Erythroblast (primary cell): Measurements from ENCODE around the gene GLI3.

Experiments
- DNase-seq, 2 experiments: peaks; one replicate each; lab custom pipeline; 2025; lab: John Stamatoyannopoulos, UW
- GATA1 ChIP-seq: IDR thresholded peaks from 2 replicates; pipeline ENCODE4 v1.6.1; 2011; ENCODE audit warnings: low read depth, mild to moderate bottlenecking, control low read depth, low read length, moderate library complexity
- POLR2A ChIP-seq: IDR thresholded peaks from 2 replicates; pipeline ENCODE4 v1.6.1; 2011; ENCODE audit warnings: mild to moderate bottlenecking, low read length

The GLI3 gene

DNA sequence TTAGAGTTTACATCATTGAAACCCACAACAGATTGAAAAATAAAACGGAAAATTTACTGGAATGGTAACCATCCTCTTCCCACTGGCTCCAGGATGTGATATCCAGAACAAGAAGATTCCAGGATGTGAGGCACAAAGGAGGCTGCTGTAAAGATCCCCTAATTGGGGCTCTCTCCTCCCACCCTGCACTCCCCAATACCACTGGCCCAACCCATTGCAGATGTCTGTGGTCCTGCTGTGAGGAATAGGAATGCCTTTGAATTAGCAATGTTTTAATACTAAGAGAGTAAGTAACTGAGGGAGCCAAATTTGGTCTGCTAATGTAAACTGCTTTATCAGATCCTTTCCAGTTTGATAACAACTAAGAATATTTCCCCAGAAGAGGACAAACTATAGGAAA, 308.2 kb downstream of the GLI3 start:
- TF ChIP-seq POLR2A (no peak), GATA1 (no peak)
- DNase-seq, result no peak

DNA sequence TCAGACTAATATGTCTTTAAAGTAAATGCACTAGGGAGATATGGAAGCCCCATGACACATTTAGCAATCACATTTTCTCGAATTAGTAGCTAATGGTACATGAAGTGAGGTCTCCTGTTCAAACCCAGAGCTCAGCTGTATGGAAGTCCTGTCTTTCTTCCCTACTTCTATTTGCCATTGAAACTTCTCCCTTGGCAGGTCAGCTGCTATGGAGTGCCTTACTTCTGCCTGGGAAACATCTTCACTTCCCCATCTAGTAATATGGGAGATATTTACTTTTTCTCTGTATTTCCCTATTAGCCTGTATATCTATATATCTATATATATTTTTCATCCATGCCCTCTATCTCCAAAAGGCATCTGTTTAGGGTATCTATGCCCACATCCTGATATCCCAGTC, 308.8 kb downstream of the GLI3 start:
- TF ChIP-seq POLR2A (no peak), GATA1 (no peak)
- no peak for DNase-seq

DNA sequence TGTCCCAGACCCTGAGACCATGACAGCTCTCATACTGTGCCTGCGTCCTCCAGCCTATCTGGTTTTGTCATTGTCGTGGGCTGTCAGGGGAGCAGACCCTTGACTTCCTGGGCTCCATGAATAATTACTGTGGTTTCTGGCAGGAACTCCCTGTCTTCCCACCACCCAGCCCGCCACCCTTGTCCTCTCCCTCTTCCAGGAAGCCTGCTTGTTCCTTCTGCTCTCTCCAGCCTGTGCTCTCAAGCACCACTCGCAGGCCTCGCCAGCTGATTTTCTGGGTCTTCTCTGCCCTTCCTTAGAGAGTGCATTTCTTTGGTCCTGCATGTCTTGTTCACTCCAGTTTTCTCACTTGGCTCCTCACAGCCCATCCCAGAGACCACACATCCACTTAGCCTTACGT, 309.6 kb downstream of the GLI3 start:
- TF ChIP-seq POLR2A, result no peak
- no peak for TF ChIP-seq GATA1
- no peak for DNase-seq

DNA sequence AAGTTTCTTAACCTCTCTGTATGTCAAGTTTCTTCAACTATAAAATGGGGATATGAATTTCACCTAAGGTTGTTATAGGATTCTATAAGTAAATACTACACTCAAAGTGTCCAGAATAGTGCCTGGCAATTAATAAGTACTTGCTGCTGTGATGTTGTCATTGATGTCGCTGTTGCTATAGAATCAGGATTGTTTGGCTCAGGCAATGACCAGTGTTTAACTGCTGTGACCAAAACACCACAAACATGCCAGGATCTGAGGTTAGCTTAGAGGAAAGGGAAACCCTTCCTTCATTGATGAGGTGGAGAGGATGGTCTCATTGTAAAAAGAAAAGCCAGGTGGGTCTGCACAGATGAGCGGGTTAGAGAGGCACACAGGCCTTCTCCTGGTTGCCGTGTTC, 311.1 kb downstream of the GLI3 start:
- no peak for DNase-seq
- TF ChIP-seq POLR2A, result no peak
- TF ChIP-seq GATA1, result no peak

DNA sequence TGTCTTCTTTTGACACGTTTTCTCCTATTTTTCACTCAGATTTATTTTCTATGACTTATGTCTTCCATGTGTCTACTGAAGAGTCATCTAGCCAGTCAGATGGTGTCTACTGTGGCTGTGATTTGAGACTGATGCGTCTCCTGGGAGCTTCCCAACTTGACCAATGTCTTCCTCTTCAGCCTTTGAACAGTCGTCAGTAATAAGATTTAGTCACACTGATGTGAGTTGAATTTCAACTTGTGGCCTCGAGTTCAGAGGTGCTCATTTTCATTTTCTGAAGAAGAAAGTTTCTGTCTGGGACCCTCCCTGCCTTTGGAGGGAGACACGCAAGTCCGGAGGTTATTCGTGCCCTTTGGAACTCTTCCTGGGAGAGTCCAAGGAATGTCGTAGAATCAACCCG, 312.2 kb downstream of the GLI3 start:
- no peak for DNase-seq
- TF ChIP-seq POLR2A (no peak), GATA1 (no peak)

DNA sequence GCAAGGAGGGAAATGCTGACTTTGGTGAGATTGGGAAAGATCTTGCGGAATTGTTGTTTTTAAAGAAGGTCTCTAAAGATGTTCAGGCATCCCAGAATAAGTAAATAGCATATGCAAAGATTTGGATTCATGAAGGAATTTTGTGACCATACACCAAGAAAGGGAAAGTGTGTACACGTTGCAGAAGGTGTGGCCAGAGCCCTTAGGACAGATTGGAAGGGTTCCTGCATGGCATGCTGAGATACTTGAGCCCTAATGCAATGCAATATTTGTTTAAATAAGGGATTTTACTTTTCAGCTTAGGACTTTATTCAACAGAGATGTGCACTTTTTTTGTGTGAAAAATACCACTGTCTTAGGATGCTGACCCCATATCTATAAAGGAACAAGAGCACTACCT, 314.6 kb downstream of the GLI3 start:
- DNase-seq, result no peak
- TF ChIP-seq GATA1 (no peak), POLR2A (no peak)

DNA sequence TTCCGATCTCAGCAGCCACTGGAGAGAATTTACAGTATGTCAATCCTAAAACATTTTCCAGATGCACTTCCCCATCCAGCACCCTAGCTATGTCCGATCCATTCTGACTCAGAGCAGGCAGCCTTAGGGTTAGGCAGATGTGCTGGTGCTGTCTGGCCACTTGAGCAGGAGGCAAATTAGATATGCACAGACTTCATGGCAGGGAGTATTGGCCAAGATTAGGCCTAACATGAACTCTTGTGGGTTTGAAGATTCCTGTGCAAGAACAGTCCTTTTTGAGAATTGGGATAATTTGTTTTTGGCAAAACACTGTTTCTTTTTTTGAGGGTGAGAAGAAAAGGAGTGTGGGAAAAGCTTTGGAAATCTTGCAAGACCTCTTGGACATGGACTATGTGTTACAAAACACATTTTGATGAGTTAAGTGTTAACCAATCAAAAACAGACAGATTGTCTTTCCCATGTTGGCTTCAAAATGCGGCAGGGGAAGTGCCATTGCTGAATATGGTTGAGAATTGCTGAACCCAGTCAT, 315.5 kb downstream of the GLI3 start:
- TF ChIP-seq POLR2A (no peak), GATA1 (no peak)
- DNase-seq, result no peak

DNA sequence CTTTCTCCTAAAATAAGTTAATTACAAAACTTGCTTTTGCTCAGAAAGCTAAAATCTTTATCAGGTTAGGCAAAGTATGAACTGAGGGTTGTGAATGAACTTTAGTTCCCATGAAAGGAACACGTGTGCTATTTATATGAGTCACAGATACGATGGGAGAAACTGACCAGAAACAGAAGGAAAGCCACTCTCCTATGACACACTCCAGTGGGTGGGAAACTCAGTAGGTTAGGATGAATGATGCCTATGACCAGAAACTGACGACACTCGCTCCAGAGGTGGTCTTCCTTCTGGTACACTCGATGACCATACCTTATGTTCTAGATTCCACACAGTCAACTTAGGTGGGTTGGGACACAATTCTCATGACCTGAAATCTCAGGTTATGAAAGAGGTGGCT, 318.4 kb downstream of the GLI3 start:
- no peak for DNase-seq
- TF ChIP-seq POLR2A (no peak), GATA1 (no peak)

DNA sequence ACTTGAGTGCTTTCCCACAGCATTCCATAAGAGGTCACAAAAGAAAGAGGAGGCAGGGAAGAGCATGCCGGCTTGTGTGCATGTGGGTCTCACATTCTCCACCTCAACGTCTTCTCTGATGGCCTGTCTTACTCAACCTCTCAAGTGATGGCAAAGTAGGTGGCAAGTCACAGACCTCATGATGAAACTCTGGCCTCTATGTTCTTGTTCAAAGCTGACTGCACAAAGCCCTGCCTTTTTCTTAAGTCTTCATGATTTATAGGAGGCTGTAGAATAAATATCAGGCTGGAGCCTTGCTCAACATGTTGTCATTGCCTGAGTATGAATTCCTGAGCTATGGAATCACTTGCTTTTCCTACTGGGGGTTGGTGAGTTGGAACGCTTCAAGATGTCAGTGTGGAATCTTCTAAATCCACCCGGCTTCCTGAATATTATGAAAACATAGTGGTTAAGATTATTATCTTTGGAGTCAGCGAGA, 320.5 kb downstream of the GLI3 start:
- DNase-seq, result no peak
- TF ChIP-seq POLR2A (no peak), GATA1 (no peak)

DNA sequence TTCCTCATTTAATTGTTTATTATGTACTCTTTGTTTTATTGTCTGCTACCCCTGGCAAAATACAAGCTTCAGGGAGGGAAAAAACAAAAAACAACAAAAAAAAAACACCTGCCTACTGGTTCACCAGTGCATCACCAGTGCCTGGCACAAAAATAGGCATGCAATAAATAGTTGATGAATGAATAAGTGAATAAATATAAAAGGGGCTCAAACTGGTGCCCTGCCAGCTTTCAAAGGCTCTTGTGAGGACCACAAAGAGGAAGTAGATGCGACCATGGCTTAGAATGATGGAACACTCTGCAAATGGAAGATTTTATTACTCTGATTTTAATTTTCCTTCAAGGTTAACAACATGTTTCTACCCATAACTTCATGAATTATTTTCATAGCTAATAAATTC, 321.1 kb downstream of the GLI3 start:
- DNase-seq, result no peak
- TF ChIP-seq GATA1 (no peak), POLR2A (no peak)

DNA sequence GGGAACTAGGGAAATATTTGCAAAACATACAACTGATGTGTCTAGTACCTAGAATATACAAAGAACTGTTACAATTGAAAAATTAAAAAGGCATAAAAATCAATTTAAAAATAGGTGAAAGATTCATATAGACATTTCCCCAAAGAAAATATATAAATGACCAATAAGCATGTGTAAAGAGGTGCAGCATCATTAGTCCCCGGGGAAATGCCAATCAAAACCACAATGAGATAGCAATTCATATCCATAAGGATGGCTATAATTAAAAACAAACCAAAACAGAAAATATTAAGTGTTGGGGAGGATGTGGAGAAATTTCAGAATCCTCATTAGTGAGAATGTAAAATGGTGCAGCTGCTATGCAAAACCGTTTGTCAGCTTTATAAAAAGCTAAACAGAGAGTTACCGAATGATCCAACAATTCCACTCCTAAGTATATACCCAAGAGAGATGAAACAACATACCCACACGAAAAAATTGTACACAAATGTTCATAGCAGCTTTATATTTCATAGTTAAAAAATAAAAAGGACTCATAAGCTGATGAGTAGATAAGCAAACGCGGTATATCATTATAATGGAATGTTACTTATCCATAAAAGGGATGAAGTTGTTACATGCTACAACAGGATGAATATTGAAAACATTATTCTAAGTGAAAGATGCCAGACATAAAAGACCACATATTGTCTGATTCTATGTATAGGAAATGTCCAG, 324.0 kb downstream of the GLI3 start:
- no peak for TF ChIP-seq POLR2A
- no peak for TF ChIP-seq GATA1
- no peak for DNase-seq

DNA sequence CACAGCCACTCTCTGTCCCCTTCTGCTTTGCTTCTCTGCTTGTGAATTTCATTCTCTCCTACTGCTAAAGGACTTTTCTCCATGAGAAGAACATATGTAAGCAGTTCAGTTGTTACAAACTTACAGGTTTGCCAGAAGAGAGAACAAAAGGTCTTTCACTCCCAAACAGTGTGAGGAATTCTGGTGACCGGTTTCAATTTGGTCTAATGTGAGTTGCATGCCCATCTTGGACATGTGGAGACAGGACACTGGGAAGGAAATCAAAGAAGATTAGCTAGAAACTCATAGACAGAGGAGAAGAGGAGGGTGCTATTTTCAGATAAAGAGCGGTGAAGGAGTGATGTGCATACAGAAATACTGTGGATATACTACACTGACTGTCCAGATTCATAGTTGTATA, 324.6 kb downstream of the GLI3 start:
- no peak for DNase-seq
- TF ChIP-seq GATA1 (no peak), POLR2A (no peak)

DNA sequence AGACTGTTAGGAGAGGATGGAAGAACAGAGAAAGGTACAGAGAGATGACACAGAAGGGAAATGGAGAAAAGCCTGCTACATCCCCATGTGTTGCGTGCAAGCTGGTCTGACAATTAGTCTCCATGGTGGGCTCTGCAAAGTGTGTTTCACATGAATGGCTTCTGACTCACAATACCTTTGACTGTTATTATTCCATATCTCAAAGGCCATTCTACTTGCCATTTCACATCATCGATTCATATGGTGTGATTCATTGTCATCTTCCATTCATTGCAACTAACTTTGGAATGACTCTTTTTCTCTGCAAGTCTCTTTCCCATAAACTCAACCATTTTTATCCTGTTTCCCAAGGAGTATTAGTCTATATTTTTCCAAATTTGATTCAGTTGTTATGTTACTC, 325.2 kb downstream of the GLI3 start:
- no peak for DNase-seq
- TF ChIP-seq GATA1 (no peak), POLR2A (no peak)
